Osteocyte (in vitro differentiated cells): ENCODE results near the gene C4orf33. TPM values are rescaled to one million over a fixed set of nuclear protein-coding genes. Genes with fewer than 3 reads are reported as not detected.

Experiments used
- DNase-seq: peaks from one replicate; pipeline ENCODE4 v3.0.0; 2021; ENCODE audit warnings: mixed read lengths; ENCODE audit not compliant: unreplicated experiment; ENCODE audit errors: extremely low spot score
- H3K27ac Mint-ChIP-seq: one replicate; pipeline ENCODE4 v1.8.0; 2021; ENCODE audit warnings: mild to moderate bottlenecking, mixed read lengths; ENCODE audit not compliant: unreplicated experiment
- H3K27me3 Mint-ChIP-seq: one replicate; pipeline ENCODE4 v1.8.0; 2021; ENCODE audit warnings: mixed read lengths; ENCODE audit not compliant: unreplicated experiment
- H3K36me3 Mint-ChIP-seq: one replicate; pipeline ENCODE4 v1.8.0; 2021; ENCODE audit warnings: mixed read lengths; ENCODE audit not compliant: unreplicated experiment
- H3K4me1 Mint-ChIP-seq: one replicate; pipeline ENCODE4 v1.8.0; 2021; ENCODE audit warnings: mixed read lengths; ENCODE audit not compliant: unreplicated experiment
- H3K4me3 Mint-ChIP-seq: one replicate; pipeline ENCODE4 v1.8.0; 2021; ENCODE audit warnings: mild to moderate bottlenecking, moderate library complexity, mixed read lengths; ENCODE audit not compliant: unreplicated experiment
- H3K9me3 Mint-ChIP-seq: one replicate; pipeline ENCODE4 v1.8.0; 2021; ENCODE audit warnings: mixed read lengths; ENCODE audit not compliant: unreplicated experiment
- total RNA-seq: library from RNA; stranded (reverse); gene quantifications from 2 replicates; pipeline ENCODE4 v1.2.1, GENCODE V29; 2021
- TF ChIP-seq, protein P1 (sequence below): fragments of 200-600 bp; sonication (generic); IDR thresholded peaks from 2 replicates; pipeline ENCODE4 v1.5.0; 2021; ENCODE audit warnings: antibody characterized with exemption, mild to moderate bottlenecking, moderate library complexity

Gene C4orf33
- total RNA-seq, 1 donor from 2014 or later, result 6.7 TPM

DNA sequence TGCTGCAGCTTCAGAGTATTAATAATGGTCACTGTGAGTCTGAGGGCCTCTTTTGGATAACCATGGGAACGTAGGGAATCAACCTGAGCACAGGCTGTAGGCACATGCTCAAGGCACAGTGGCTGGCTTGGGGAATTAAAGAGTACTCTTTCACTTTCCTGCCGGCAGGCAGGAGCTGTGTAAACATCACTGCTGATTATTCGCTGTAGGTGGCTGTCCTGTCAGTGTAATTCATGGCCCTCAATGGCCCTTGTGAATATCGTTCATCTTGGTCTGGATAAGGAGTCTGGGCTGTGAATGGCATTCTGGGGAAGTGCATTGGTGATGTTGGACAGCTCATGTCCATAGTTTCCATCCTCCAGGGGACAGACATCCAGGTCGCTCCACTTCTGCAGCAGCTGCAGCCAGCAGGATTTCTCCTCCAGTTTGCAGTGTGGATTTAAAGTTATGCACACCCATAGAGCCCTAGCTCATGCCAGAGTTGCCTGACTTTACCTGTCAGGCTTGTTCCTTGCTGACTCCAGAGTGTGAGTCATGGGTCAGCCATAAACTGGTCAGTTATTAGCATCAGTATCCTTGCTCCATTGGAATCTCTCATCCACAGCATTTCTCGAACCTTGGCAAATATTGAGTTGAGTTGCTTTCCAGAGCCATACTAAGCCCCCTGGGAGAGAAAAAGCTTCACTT lies 43.0 kb downstream of the C4orf33 start:
- no peak for DNase-seq
- Mint-ChIP-seq H3K4me3 (no peak overlapping the region), H3K27ac (no peak overlapping the region), H3K9me3 (no peaks in the 10 kb centered on the region), H3K36me3 (no peaks in the 10 kb centered on the region), H3K27me3 (no peaks in the 10 kb centered on the region), H3K4me1 (peaks cover 2% of the 10 kb centered on the region)
- TF ChIP-seq, protein P1, sequence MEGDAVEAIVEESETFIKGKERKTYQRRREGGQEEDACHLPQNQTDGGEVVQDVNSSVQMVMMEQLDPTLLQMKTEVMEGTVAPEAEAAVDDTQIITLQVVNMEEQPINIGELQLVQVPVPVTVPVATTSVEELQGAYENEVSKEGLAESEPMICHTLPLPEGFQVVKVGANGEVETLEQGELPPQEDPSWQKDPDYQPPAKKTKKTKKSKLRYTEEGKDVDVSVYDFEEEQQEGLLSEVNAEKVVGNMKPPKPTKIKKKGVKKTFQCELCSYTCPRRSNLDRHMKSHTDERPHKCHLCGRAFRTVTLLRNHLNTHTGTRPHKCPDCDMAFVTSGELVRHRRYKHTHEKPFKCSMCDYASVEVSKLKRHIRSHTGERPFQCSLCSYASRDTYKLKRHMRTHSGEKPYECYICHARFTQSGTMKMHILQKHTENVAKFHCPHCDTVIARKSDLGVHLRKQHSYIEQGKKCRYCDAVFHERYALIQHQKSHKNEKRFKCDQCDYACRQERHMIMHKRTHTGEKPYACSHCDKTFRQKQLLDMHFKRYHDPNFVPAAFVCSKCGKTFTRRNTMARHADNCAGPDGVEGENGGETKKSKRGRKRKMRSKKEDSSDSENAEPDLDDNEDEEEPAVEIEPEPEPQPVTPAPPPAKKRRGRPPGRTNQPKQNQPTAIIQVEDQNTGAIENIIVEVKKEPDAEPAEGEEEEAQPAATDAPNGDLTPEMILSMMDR, result no peak

DNA sequence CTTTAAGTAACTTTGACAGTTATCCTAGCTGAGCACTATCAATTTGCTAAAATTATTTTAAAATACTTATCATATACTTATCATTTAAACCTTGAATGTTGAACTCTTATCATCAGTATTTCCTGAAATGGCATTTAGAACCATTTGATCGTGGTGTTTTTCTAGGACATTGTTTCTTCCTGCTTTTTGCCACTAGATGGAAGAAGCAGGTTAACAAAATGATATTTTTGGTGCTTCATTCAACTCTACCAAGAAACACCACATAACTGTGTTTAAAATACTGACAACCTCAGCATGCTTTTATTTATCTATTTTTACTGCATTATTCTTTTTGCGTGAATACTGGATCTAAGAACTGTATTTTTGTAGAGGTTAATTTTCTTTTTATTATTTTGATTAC lies 44.6 kb downstream of the C4orf33 start:
- no peaks in the 10 kb centered on the region for H3K27me3 Mint-ChIP-seq
- no peak for DNase-seq

DNA sequence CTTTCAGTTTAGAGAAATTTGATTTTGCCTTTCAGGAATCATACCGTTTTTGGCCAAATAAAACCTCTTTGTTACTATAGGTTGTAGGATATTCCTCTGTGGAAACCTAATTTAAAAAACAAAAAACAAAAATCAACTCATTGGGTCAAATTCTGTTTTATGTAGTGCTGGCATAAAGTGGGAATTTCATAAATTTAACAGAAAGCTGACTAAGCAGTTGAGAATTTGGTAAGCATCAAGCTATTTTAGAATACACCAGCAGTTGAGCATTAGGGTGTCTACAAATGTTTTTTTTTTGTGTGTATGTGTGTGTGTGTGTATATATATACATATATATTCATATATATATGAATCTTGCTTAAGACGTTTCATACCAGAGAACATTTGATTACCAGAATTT lies 47.4 kb downstream of the C4orf33 start:
- TF ChIP-seq, protein P1, result no peak
- Mint-ChIP-seq H3K36me3 (no peaks in the 10 kb centered on the region), H3K4me1 (peaks cover 10% of the 10 kb centered on the region), H3K9me3 (no peaks in the 10 kb centered on the region), H3K27ac (no peak overlapping the region), H3K27me3 (no peaks in the 10 kb centered on the region), H3K4me3 (no peak overlapping the region)
- no peak for DNase-seq

More for the DNA sequence above, 44.6 kb downstream of the C4orf33 start:
- H3K9me3 Mint-ChIP-seq, result no peaks in the 10 kb centered on the region
- TF ChIP-seq, protein P1, result peak; percentile 59
- H3K4me1 Mint-ChIP-seq, result peaks cover 8% of the 10 kb centered on the region
- no peak overlapping the region for H3K27ac Mint-ChIP-seq
- no peaks in the 10 kb centered on the region for H3K36me3 Mint-ChIP-seq
- H3K4me3 Mint-ChIP-seq, result no peak overlapping the region

DNA sequence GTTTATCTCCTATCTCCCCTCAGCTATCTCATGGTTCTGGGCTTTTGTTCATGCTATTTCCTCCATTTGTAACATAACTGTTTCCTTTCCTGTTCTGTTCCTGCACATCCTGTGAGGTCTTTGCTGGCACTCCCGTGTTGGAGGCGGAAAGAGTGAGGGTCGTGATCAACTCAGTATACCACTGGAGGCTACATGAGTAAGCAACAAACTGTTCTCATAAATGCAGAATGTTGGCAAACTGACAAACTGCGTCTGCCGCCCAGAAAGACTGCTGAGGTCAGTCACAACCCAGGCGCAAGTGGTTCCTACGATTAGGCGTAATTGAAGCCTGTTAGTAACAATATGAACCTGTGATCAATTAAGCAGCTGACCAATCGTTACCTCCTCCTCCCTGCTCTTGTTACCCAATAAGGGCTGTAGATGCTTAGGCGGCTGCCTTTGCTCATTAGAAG lies 48.8 kb downstream of the C4orf33 start:
- Mint-ChIP-seq H3K27ac (no peak overlapping the region), H3K4me3 (no peak overlapping the region), H3K36me3 (no peaks in the 10 kb centered on the region), H3K9me3 (no peaks in the 10 kb centered on the region), H3K27me3 (no peaks in the 10 kb centered on the region), H3K4me1 (peaks cover 10% of the 10 kb centered on the region)
- TF ChIP-seq, protein P1, result no peak
- no peak for DNase-seq

DNA sequence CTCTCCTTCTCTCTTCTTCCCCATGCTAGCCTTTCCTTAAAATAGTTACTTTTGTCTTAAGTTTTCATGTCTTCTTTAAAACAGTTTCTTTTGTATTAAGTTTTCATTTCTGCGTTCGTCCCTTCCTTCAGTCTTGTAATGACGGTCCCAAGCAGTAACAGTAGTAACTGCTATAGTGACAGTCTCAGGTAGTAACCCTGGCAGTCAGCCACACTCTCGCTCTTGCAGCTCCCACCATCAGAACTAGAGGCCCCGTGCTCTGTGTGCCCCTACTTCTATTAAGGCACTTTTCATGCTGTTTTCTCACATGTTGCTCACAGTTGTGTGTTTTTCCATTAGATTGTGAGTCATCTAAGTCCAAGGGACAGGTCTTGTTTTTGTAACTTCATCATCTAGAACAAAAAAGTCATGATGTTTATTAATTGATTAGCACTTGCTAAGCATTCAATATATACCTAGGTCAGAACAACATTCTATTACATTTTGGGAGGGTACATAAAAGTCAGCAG lies 49.3 kb downstream of the C4orf33 start:
- Mint-ChIP-seq H3K4me3 (no peak overlapping the region), H3K4me1 (peaks cover 10% of the 10 kb centered on the region), H3K9me3 (no peaks in the 10 kb centered on the region), H3K36me3 (no peaks in the 10 kb centered on the region), H3K27ac (no peak overlapping the region), H3K27me3 (no peaks in the 10 kb centered on the region)
- TF ChIP-seq, protein P1, result no peak
- DNase-seq, result no peak
